PC-3 (cell line): Measurements from ENCODE around the gene TNS3. TPM values are rescaled to one million over a fixed set of nuclear protein-coding genes. Genes with fewer than 3 reads are reported as not detected.

ENCODE experiments used
- ATAC-seq: fragments of 200-7000 bp; cut with Tn5 transposase; 2 replicates; pipeline ENCODE4 v1.9.1; 2020; ENCODE audit warnings: mild to moderate bottlenecking, moderate library complexity
- BruUV-seq: library from RNA; stranded (reverse); fragments of 400-500 nt; replicated peaks from 2 replicates; lab custom pipeline; 2021; lab: Mats Ljungman, UMichigan
- CTCF ChIA-PET: fragments of 300-600 bp; sonication (Branson Sonifier 250); formaldehyde crosslinking; loops from one replicate; lab custom pipeline; 2022; ENCODE audit warnings: antibody characterized with exemption; lab: Charles Lee
- POLR2A ChIA-PET: fragments of 300-600 bp; sonication (Branson Sonifier 250); formaldehyde crosslinking; loops from one replicate; lab custom pipeline; 2022; ENCODE audit warnings: antibody characterized with exemption; ENCODE audit not compliant: unreplicated experiment; lab: Charles Lee
- DNase-seq: peaks from one replicate; pipeline ENCODE4 v3.0.0-alpha.2; 2015
- H2AFZ ChIP-seq: fragments of 300-600 bp; sonication (generic); 2 replicates; pipeline ENCODE4 v1.6.0; 2016; ENCODE audit warnings: antibody characterized with exemption, low read length
- H3F3A ChIP-seq: fragments of 300-600 bp; sonication (generic); one replicate; pipeline ENCODE4 v1.6.0; 2017; ENCODE audit warnings: antibody characterized with exemption, low read length, control low read depth, mild to moderate bottlenecking; ENCODE audit not compliant: unreplicated experiment
- H3K27ac ChIP-seq: fragments of 300-600 bp; sonication (generic); 2 replicates; pipeline ENCODE4 v1.5.1; 2016; ENCODE audit warnings: mild to moderate bottlenecking, low read length
- H3K27me3 ChIP-seq: fragments of 300-600 bp; sonication (generic); 2 replicates; pipeline ENCODE4 v1.6.1; 2016; ENCODE audit warnings: low read length, mixed read lengths
- H3K36me3 ChIP-seq: fragments of 300-600 bp; sonication (generic); 2 replicates; pipeline ENCODE4 v1.6.1; 2016; ENCODE audit warnings: low read depth, mixed run types, low read length, mixed read lengths
- H3K4me1 ChIP-seq: fragments of 300-600 bp; sonication (generic); 2 replicates; pipeline ENCODE4 v1.5.1; 2016; ENCODE audit warnings: low read length; ENCODE audit not compliant: insufficient read depth
- H3K4me2 ChIP-seq: fragments of 300-600 bp; sonication (generic); 2 replicates; pipeline ENCODE4 v1.6.0; 2016; ENCODE audit warnings: low read length
- H3K4me3 ChIP-seq: fragments of 300-600 bp; sonication (generic); 2 replicates; pipeline ENCODE4 v1.5.1; 2016; ENCODE audit warnings: mild to moderate bottlenecking, low read length, mixed read lengths
- H3K79me2 ChIP-seq: fragments of 300-600 bp; sonication (generic); 2 replicates; pipeline ENCODE4 v1.6.1; 2017; ENCODE audit warnings: low read length, mixed read lengths
- H3K9ac ChIP-seq: fragments of 300-600 bp; sonication (generic); 2 replicates; pipeline ENCODE4 v1.6.0; 2016; ENCODE audit warnings: mild to moderate bottlenecking, low read length
- H3K9me2 ChIP-seq: fragments of 300-600 bp; sonication (generic); replicated peaks from 2 replicates; pipeline ENCODE4 v1.6.1; 2016; ENCODE audit warnings: mixed run types, low read length, mixed read lengths
- H3K9me3 ChIP-seq: fragments of 300-600 bp; sonication (generic); 2 replicates; pipeline ENCODE4 v1.6.1; 2016; ENCODE audit warnings: low read length, mixed read lengths
- H4K20me1 ChIP-seq: fragments of 300-600 bp; sonication (generic); 2 replicates; pipeline ENCODE4 v1.6.1; 2016; ENCODE audit warnings: low read length, mixed read lengths
- CTCF ChIP-seq: fragments of 300-600 bp; sonication (generic); conservative IDR thresholded peaks from 2 replicates; pipeline ENCODE4 v1.5.1; 2017; ENCODE audit warnings: antibody characterized with exemption, low read depth, mild to moderate bottlenecking, low read length
- EZH2 ChIP-seq: fragments of 300-600 bp; sonication (generic); IDR thresholded peaks from one replicate; pipeline ENCODE4 v1.6.1; 2017; ENCODE audit warnings: antibody characterized with exemption, mild to moderate bottlenecking, low read length; ENCODE audit not compliant: unreplicated experiment
- EZH2phosphoT487 ChIP-seq: fragments of 300-600 bp; sonication (generic); IDR thresholded peaks from 2 replicates; pipeline ENCODE4 v1.6.1; 2018; ENCODE audit warnings: mild to moderate bottlenecking, antibody characterized with exemption, low read length, borderline replicate concordance
- intact Hi-C: fragments of 100-400 bp; cut with micrococcal nuclease; formaldehyde crosslinking; loops from 2 replicates; pipeline ENCODE4 v1.9.0; 2023
- total RNA-seq: library from RNA; depleted of rRNA; stranded (reverse); fragments of >200 nt; gene quantifications from 2 replicates; pipeline ENCODE4 v1.2.3, GENCODE V29; 2014

Gene TNS3
- total RNA-seq, 1 experiment from 2014 or later = 72.3 TPM

- peaks cover 8% of the 10 kb centered on the region; the same call in 1 of the 2 replicates for H3K4me1 ChIP-seq
- ATAC-seq = no peak
- POLR2A ChIA-PET = interaction anchor here (0.6 kb wide), 1 partner anchor 25 kb away, joined by 3 read pairs; no protein-coding TSS in a partner anchor
- BruUV-seq = no TSS peak
- no peak overlapping the region for H2AFZ ChIP-seq
- TF ChIP-seq CTCF (no peak), EZH2phosphoT487 (no peak), EZH2 (no peak)
- no peaks in the 10 kb centered on the region for H4K20me1 ChIP-seq
- intact Hi-C loops = no loop called here
- no peaks in the 10 kb centered on the region for H3K9me2 ChIP-seq
- no peaks in the 10 kb centered on the region for H3K27me3 ChIP-seq
- H3K79me2 ChIP-seq = peaks cover 86% of the 10 kb centered on the region
- H3K9me3 ChIP-seq = no peaks in the 10 kb centered on the region
- no peak for DNase-seq
- H3K27ac ChIP-seq = no peak overlapping the region
- CTCF ChIA-PET = no interaction called here
- no peaks in the 10 kb centered on the region for H3F3A ChIP-seq
- no peaks in the 10 kb centered on the region for H3K36me3 ChIP-seq
- H3K4me2 ChIP-seq = no peak overlapping the region
- no peak overlapping the region for H3K9ac ChIP-seq
- H3K4me3 ChIP-seq = no peak overlapping the region
Observed at GRCh38 chr7:47546733-47547494, 35.0 kb downstream of the TNS3 start.

- CTCF ChIA-PET = no interaction called here
- H3K79me2 ChIP-seq = peaks cover 86% of the 10 kb centered on the region
- TF ChIP-seq EZH2phosphoT487 = no peak
- H3F3A ChIP-seq = no peaks in the 10 kb centered on the region
- no peak overlapping the region for H3K9ac ChIP-seq
- intact Hi-C loops = no loop called here
- DNase-seq (no peak), ATAC-seq (no peak)
- H3K9me2 ChIP-seq = no peaks in the 10 kb centered on the region
- no peaks in the 10 kb centered on the region for H3K9me3 ChIP-seq
- no peaks in the 10 kb centered on the region for H3K36me3 ChIP-seq
- no peak overlapping the region for H2AFZ ChIP-seq
- no TSS peak for BruUV-seq
- peaks cover 8% of the 10 kb centered on the region; the same call in 1 of the 2 replicates for H3K4me1 ChIP-seq
- H3K4me2 ChIP-seq = no peak overlapping the region
- no peaks in the 10 kb centered on the region for H3K27me3 ChIP-seq
- H3K4me3 ChIP-seq = no peak overlapping the region
- H4K20me1 ChIP-seq = no peaks in the 10 kb centered on the region
- no peak overlapping the region for H3K27ac ChIP-seq
- POLR2A ChIA-PET = no interaction called here
Observed at GRCh38 chr7:47546171-47546570, 35.7 kb downstream of the TNS3 start.

- H3K27me3 ChIP-seq = no peaks in the 10 kb centered on the region
- H3K36me3 ChIP-seq = no peaks in the 10 kb centered on the region
- no peaks in the 10 kb centered on the region for H3K9me3 ChIP-seq
- H3K9ac ChIP-seq = no peak overlapping the region
- ATAC-seq (no peak), DNase-seq (no peak)
- no peak overlapping the region for H3K27ac ChIP-seq
- peaks cover 89% of the 10 kb centered on the region for H3K79me2 ChIP-seq
- no peaks in the 10 kb centered on the region for H3K9me2 ChIP-seq
- H3F3A ChIP-seq = no peaks in the 10 kb centered on the region
- no peak overlapping the region for H3K4me3 ChIP-seq
- BruUV-seq = no TSS peak
- intact Hi-C loops = no loop called here
- no peak overlapping the region for H2AFZ ChIP-seq
- TF ChIP-seq EZH2phosphoT487 (no peak), EZH2 (no peak), CTCF (no peak)
- no peak overlapping the region for H3K4me2 ChIP-seq
- no peaks in the 10 kb centered on the region for H4K20me1 ChIP-seq
- ChIA-PET CTCF (no interaction called here), POLR2A (interaction anchor here (0.6 kb wide), 1 partner anchor 84 kb away, joined by 3 read pairs; no protein-coding TSS in a partner anchor)
- H3K4me1 ChIP-seq = peaks cover 15% of the 10 kb centered on the region
Observed at GRCh38 chr7:47544416-47544815, 37.5 kb downstream of the TNS3 start.
